HG02610 (cell line): Measurements from ENCODE around the gene TPGS1.

ENCODE experiments used
- ATAC-seq: cut with Tn5 transposase; IDR thresholded peaks from one replicate; pipeline ENCODE4 v1.9.1; 2021; ENCODE audit warnings: mild to moderate bottlenecking, moderate library complexity; ENCODE audit not compliant: unreplicated experiment

The TPGS1 gene, protein sequence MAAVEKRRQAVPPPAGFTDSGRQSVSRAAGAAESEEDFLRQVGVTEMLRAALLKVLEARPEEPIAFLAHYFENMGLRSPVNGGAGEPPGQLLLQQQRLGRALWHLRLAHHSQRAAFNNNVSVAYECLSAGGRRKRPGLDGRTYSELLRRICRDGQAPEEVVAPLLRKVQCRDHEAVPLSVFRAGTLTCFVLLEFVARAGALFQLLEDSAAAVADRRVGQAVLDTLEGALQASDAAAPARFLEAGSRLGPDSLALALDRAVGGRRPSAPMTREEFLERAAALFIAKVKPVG

DNA sequence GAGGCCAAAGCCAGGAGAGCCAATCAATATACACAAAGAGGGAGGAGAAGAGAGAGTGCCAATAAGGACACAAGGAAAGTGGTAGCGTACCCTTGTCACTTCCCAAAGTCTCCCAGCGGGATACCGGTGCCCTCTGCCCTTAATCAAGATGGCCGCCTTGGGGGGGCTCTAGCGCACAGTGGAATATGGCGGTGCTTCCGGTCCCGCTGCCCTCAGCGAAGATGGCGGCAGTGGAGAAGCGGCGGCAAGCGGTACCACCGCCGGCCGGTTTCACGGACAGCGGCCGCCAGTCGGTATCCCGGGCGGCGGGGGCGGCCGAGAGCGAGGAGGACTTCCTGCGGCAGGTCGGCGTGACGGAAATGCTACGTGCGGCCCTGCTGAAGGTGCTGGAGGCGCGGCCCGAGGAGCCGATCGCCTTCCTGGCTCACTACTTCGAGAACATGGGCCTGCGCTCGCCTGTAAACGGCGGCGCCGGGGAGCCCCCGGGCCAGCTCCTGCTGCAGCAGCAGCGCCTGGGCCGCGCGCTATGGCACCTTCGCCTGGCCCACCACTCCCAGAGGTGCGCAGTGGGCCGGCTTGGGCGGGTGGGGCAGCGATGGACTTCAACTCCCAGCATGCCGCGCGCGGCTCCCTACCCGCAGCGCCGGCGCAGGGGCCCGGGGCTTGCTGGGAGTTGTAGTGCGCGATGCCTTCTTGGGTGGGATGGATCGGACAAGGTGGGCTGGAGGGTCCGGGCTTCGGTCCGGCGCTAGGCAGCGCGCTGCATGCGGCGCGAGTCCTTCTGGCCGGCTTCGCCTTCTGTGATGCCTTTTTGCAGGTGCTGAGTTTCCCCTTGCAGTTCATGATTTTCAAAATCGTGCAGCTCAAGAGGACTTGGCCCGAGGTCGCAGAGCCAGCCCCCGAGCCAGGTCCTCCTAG, at the start of gene TPGS1:
Gene TPGS1 (plus strand): TSS at position 212 of the 918 bp plus-strand sequence. CDS start 10 bp downstream, at position 222.
- ATAC-seq: peak; percentile 61

DNA sequence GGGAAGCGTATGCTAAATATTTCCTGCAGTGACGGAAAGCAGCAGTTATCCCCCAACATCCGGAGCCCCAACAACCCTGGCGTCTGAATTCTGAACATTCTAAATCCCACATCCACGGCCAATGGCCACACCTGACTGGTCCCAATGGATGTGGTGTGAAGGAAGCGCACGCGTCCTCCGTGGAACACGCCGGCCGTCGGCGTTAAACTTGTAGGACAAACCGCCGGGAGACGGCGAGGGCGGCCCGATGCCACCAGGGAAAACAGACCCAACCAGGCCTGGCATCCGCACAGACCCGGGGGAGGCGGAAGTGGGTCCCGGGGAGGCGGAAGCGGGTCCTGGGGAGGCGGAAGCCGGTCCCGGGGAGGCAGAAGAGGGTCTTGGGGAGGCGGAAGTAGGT, 49.7 kb upstream of the TPGS1 start:
- ATAC-seq: no peak

DNA sequence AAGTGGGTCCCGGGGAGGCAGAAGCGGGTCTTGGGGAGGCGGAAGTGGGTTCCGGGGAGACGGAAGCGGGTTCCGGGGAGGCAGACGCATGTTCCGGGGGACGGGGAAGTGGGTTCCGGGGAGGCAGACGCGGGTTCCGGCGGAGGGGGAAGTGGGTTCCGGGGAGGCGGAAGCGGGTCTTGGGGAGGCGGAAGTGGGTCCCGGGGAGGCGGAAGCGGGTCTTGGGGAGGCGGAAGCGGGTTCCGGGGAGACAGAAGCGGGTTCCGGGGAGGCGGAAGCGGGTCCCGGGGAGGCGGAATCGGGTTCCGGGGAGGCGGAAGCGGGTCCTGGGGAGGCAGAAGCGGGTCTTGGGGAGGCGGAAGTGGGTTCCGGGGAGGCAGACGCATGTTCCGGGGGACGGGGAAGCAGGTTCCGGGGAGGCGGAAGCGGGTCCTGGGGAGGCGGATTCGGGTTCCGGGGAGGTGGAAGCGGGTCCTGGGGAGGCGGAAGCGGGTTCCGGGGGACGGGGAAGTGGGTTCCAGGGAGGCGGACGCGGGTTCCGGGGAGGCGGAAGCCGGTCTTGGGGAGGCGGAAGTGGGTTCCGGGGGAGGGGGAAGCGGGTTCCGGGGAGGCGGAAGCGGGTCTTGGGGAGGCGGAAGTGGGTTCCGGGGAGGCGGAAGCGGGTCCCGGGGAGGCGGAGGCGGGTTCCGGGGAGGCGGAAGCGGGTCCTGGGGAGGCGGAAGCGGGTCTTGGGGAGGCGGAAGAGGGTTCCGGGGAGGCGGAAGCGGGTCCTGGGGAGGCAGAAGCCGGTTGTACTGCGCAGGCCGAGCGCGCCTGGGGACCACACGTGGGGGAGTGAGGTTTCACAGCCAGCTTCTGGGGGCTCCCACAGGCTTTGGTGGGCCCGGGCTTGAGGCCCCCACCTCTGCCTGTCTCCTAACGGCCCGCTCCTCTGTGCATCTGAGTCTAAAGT, 48.9 kb upstream of the TPGS1 start:
- ATAC-seq: no peak

DNA sequence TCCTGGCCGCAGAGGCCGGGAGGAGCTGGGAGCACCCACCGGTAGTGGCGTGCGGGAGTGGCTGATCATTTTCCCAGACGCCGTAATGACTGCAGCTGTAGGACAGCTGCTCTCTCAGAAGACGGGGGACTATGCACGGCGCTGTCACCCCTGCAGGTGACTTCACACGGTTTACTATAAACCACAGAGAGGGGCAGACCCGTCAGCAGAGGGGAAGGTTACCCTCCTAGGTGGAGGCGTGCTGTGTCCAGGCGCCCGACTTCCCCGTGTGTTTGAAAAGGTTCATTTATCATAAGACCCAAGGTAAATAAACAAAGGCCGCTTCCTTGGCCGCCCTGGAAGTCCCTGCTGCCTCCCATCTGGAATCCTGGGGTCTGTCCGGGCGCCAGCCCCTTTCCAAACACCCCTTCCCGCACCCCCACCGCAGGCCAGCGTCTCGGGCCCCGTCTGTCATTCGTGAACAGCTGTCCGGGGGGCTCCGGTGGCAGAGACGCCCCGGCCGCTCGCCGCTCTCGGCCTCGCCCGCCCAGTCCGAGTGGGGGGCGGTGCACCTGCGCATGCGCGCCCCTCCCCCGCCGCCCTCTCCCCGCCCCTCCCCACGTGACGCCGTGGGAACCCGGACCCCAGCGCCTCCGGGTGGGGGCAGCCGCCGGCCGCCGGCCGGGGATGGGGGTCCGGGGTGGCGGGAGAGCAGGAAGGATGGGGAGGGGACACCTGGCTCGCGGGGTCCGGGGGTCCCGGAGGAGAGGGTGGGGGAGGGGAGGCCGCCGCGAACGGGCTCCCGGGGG, 47.4 kb upstream of the TPGS1 start:
- ATAC-seq: no peak

DNA sequence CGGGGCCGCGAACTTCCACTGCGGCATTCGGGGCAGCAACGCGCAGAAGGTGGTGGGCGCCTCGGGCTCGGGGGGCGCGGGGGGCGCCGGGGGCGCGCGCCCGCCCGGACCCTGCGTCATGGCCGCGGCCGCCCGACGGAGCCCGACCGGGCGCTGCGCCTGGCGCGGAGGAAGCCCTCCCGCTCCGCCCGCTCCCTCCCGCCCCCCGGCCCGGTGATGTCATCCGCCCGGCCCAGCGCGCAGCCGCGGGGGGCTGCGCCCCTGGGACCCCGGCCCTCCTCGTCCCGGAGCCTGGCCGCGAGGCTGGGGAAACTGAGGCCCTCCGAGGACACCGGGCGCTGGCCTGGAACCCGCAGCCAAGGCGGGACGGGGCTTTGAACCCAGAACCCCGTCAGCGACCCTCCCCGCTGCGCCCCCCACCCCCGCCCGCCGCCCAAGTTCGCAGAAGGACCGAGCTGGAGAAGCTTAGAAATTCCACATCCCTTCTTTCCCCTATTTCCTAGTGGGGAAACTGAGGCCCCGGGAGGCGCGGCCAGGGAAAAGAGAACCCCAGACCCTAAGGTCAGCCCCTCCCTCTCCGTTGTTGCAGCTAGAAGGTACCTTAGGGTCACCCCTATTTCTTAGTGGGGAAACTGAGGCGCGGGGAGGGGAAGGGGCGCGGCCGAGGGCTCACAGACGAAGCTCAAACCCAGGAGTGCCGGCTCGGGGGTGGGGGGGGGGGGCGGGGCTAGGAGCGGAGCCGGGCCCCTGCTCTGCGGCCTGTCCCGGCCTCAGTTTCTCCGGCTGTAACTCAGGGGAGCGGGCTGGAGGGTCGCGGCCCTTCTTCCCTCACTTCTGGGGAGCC, 46.2 kb upstream of the TPGS1 start, which contains the start of gene SHC2:
Gene SHC2 (minus strand): TSS at position 157 of the 844 bp plus-strand sequence. CDS start 37 bp downstream, at position 120.
- no peak for ATAC-seq

DNA sequence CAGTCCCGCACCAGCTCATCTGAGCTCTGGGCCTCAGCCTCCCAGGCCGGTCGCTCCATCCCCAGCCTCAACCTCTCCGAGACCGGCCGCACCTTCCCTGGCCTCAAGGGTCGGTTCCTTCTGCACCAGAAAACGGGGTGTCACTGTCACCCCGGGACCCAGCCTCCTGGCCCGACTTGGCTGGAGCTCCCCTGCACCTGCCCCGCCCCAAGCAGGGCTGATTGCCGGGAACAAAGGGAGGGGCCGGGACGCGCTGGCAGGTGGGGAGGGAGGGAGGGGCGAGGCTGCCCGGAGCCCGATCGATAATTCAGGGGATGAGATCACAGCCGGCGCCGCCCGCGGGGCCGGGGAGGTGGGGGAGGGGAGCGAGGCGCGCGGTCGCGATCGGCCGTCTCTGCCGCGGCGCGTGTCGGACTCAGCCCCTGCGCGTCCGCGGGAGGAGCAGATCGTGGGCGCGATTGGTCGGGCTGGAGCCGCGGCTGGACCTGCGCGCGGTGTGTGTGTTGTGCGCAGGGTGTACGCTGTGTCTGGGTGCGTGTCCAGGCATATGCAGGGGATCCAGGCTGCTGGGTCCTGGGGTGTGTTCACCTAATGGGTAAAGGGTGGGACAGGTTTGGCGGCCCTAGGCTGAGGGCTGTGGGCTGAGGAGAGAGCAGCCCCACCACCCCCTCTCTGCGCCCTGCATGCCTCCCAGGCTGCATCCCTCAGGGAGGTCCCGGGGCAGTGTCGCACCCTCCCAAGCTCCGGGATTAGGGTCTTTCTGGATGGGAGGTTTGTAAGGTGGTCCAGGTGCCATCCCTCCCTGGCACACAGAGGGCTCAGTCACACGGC, 45.4 kb upstream of the TPGS1 start:
- ATAC-seq: no peak

DNA sequence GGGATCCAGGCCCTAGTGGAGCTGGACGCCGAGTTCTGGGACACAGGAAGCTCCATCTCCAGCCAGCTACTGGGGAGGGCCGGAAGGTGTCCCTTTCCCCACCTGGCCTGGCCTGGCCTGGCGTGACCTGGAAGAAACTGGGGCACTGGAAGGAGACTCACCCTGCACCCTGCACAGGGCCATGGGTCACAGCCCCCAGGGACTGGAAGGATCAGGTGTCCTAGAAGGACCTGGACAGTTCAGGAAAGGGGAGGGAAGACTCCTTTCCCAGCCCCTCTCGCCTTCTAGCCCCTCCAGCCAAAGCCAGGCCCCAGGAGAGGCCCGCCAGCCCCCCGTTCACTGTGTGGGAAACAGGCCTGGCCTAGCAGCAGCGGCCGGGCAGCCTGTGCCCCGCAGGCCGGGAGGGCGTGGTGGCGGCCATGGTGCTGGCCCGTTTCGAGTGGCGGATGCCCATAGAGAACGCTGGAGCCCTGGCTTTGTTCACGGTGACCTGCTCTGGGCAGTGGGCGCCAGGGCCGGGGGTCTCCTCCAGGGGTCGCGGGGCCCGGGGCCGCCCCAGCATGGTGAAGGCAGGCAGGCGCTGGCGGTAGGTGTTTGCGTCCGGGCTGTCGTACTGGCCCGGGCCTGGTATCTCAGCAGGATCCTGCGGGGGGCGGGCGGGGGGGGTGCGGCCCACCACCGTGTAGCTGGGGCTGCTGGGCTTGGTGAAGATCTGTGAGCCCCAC, 43.7 kb upstream of the TPGS1 start:
- no peak for ATAC-seq

DNA sequence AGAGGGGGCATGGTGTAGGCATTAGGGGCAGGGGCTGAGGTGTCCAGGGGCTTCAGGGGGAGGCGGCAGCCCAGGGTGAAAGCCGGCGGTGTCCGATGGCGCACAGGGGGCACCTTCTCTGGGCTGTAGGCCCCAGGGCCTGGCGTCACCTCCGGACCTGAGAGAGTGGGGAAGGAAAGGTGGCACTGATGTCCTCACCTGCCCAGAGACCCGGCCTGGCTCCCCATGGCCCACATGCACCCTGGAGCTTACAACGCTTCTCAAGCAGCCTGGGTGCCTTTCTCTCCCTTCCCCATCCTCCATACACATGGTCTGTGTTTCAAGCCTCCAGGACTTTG, 43.1 kb upstream of the TPGS1 start:
- no peak for ATAC-seq

DNA sequence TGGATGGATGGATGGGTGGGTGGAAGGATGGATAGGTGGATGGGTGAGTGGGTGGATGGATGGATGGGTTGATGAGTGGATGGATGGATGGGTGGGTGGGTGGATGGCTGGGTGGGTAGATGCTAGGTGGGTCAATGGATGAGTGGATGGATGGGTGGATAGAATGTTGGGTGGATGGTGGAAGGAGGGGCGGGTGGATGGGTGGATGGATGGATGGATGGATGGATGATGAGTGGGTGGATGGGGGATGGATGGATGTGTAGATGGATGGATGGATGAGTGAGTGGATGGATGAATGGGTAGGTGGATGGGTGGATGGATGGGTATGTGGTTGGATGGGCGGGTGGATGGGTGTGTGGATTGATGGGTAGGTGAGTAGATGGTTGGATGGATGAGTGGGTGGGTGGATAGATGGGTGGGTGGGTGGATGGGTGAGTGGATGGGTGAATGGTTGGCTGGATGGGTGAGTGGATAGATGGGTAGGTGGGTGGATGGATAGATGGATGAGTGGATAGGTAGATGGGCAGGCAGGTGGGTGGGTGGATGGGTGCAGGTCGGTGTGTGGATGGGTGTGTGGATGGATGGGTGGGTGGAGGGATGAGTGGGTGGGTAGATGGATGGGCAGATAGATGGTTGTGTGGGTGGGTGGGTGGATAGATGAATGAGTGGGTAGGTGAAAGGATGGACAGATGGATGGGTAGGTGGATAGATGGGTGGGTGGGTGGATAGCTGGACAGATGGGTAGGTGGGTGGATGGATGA, 42.1 kb upstream of the TPGS1 start:
- ATAC-seq: no peak

DNA sequence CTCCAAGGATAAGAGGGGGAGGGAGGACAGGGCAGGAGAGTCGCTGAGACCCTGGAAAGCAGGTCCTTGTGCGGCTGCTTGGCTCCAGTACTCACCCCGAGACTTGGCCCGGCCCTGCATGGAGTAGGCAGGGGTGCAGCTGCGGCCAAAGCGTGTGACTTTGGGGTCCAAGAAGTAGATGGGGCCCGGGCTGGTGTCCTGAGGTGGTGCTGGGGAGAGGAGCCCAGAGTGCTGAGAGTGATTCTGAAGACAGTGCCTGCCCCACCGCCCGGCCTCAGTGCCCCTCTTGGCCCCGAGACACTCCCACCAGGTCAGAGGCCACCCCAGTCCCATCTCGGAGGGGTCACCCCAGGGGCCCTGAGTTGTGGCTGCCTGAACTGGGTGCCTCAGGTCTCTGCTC, 39.7 kb upstream of the TPGS1 start:
- ATAC-seq: no peak

DNA sequence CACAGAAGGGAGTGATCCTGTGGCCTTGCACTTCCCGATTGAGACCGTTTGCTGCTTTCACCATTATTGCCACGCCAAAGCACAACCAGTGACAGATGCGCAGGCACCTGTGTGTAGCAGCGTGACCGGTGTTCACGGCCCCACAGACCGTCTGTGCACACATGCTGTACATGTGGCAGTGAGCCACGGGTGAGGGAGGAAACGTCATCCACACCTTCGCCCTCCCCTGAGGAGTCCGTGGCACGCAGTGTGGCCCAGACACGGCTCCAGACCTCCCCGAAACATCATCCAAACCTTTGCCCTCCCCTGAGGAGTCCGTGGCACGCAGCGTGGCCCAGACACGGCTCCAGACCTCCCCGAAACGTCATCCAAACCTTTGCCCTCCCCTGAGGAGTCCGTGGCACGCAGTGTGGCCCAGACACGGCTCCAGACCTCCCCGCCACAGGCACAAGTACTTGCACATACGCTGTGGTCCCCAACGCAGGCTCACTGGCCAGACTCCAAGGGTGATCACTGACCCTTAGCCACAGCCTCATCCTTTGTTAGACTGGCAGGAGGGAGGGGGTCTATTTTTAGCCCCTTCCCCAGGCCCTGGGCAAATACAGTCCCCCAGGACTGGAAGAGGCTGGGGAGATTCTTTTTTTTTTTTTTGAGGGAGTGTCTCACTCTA, 38.6 kb upstream of the TPGS1 start:
- no peak for ATAC-seq

DNA sequence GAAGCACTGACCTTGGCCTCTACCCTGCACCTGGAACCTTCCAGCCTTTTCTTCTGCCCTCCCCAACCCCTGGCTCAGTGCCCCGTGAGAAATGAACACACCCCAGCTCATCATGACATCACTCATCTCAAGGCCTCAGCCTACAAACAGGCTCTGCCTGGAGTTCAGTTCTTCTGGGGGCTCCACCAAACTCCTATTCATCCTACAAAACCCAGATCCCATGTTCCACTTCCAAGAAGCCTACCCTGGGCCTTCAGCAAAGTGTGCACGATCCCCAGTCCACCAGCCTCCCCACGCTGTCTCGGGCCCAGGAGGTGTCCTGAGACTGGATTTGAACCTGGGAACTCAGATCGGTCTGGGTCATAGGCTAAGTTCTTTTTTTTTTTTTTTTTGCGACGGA, 37.5 kb upstream of the TPGS1 start:
- ATAC-seq: no peak

DNA sequence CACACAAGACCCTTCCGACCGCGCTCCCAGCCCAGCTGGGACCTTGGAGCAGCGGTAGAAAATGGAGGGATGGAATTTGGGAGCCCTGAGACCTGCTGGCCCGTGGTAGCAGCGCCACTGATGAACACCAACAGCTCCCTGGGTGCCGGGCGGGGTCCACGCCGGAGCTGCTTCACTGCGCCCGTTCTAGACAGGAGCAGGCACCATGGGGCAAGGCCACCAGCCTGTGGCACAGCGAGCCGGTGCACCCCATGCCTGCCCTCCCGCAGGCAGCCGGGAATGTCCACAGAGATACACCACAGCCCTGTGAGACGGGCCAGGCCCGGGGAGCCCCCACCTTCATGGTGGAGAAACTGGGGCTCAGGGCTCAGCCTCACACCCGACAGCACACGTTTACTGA, 36.6 kb upstream of the TPGS1 start:
- no peak for ATAC-seq

DNA sequence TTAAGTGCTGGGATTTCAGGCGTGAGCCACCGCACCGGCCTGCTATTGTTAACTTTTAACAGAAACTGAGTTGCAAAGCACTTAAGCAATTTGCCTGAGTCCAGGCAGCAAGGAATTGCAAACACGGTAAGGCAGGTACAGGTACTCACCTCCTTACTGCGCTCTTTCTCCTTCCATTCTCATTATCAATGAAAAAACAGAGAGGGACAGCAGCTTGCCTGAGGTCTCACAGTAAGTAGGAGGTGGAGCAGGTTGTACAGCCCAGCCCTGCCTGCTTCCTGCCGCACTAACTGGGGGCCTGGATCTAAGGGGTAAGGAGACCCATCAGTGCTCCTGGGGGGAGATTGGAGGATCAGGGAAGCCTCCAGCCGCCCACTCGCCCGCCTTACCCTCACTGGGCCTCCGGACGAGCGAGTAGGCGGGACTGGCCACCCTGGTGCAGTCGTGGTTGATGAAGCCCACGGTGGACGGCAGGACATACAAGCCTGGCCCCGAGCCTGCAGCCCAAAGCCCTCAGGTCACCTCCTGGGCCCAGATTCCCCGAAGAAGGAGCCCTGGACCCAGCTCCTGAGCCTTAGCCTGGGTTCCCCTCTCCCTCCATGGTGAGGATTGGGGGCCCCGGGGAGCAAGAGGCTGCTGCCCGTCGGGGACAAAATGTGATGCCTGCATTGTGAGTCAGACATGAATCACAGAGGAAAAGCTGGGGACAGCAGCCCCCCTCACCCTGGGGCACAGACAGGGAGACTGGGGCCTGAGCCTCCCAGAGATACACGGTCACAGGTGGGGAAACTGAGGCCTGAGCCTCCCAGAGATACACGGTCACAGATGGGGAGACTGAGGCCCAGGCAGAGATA, 35.1 kb upstream of the TPGS1 start:
- ATAC-seq: no peak
